Stomach (tissue), 4 donors: ENCODE results near the gene ZNF408.

ENCODE experiments used
- EP300 ChIP-seq: sonication (generic); formaldehyde crosslinking; IDR thresholded peaks from one replicate; pipeline ENCODE4 v1.6.1; 2017; ENCODE audit warnings: antibody characterized with exemption
- POLR2AphosphoS5 ChIP-seq, 3 donors: sonication (generic); formaldehyde crosslinking; IDR thresholded peaks; one replicate each; pipeline ENCODE4 v1.6.1; 2016; ENCODE audit warnings: antibody characterized with exemption in 3 of 3
- TF ChIP-seq, protein P1 (sequence below), 7 experiments: fragments of 450-650 bp in 4 of 7; fragments of 200-600 bp in 3 of 7; sonication (generic) in 3 of 7; IDR thresholded peaks; one replicate each; pipeline ENCODE4 v1.5.1; 2016 to 2019; ENCODE audit warnings: antibody characterized with exemption in 7 of 7, control low read depth in 2 of 7, mild to moderate bottlenecking in 1 of 7

DNA sequence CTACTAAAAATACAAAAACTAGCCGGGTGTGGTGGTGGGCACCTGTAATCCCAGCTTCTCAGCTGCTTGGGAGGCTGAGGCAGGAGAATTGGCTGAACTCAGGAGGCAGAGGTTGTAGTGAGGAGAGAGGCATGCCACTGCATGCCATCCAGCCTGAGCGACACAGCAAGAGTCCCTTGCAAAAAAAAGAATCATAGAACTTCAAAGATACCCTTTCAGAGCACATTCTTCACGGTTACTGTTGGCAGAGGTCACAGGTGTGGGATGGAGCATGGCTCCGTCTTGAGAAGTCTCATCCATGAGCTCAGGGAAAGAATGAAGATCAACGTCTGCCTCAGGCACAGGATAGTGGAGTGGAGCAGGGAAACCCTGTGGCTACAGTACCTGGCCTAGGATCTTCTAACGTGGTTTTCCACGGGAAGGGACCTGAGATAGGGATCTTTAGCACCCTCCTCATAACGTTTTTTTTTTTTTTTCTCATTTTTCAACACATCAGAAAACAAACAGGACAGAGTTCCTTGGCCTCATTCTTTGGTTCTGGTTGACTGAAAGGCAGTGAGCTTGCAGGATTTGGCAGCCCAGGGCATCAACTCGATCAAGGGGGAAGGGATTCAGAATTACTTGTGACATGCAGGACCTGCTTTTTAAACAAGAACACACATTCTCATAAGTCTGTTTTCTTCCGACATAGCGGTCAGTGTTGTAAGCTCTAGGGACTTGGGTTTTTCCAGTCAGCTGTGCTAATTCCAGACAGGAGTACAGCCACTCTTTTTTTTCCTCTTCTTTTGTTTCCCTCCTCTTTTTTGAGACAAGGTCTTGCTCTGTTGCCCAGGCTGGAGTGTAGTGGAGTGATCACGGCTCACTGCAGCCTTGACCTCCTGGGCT is 41.0 kb downstream of the ZNF408 start:
- TF ChIP-seq, protein P1, sequence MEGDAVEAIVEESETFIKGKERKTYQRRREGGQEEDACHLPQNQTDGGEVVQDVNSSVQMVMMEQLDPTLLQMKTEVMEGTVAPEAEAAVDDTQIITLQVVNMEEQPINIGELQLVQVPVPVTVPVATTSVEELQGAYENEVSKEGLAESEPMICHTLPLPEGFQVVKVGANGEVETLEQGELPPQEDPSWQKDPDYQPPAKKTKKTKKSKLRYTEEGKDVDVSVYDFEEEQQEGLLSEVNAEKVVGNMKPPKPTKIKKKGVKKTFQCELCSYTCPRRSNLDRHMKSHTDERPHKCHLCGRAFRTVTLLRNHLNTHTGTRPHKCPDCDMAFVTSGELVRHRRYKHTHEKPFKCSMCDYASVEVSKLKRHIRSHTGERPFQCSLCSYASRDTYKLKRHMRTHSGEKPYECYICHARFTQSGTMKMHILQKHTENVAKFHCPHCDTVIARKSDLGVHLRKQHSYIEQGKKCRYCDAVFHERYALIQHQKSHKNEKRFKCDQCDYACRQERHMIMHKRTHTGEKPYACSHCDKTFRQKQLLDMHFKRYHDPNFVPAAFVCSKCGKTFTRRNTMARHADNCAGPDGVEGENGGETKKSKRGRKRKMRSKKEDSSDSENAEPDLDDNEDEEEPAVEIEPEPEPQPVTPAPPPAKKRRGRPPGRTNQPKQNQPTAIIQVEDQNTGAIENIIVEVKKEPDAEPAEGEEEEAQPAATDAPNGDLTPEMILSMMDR (IDR thresholded peaks at IDR 0.05): no peak
- TF ChIP-seq EP300: no peak
- no peak for TF ChIP-seq POLR2AphosphoS5 (IDR thresholded peaks at IDR 0.05)
